H9 (cell line): ENCODE results near the gene LGALS8. TPM values are rescaled to one million over a fixed set of nuclear protein-coding genes. Genes with fewer than 3 reads are reported as not detected.

Experiments used
- DNase-seq: peaks from one replicate; pipeline ENCODE4 v3.0.0-alpha.2; 2017
- H2AFZ ChIP-seq: one replicate; pipeline ENCODE4 v1.6.1; 2013; ENCODE audit warnings: mild to moderate bottlenecking, low read length, control low read depth, moderate library complexity
- H2AK5ac ChIP-seq: 2 replicates; pipeline ENCODE4 v1.6.1; 2013; ENCODE audit warnings: low read length, control low read depth, mixed read lengths; ENCODE audit not compliant: insufficient read length
- H2BK120ac ChIP-seq: one replicate; pipeline ENCODE4 v1.6.1; 2013; ENCODE audit warnings: low read depth, mild to moderate bottlenecking, low read length, control low read depth, inconsistent platforms; ENCODE audit not compliant: poor library complexity, severe bottlenecking
- H2BK12ac ChIP-seq: 2 replicates; pipeline ENCODE4 v1.6.1; 2013; ENCODE audit warnings: low read length, control low read depth, mixed read lengths, low read depth; ENCODE audit not compliant: insufficient read length
- H2BK15ac ChIP-seq: 2 replicates; pipeline ENCODE4 v1.6.1; 2013; ENCODE audit warnings: low read depth, low read length, control low read depth
- H2BK20ac ChIP-seq: one replicate; pipeline ENCODE4 v1.6.1; 2013; ENCODE audit warnings: low read depth, mild to moderate bottlenecking, low read length, control low read depth, inconsistent platforms; ENCODE audit not compliant: poor library complexity, severe bottlenecking
- H2BK5ac ChIP-seq: 2 replicates; pipeline ENCODE4 v1.6.1; 2013; ENCODE audit warnings: low read length, control low read depth, mixed read lengths; ENCODE audit not compliant: insufficient read length
- H3K14ac ChIP-seq: 2 replicates; pipeline ENCODE4 v1.6.1; 2013; ENCODE audit warnings: low read length, control low read depth; ENCODE audit not compliant: insufficient read depth
- H3K18ac ChIP-seq: 2 replicates; pipeline ENCODE4 v1.6.1; 2013; ENCODE audit warnings: low read depth, mild to moderate bottlenecking, mixed read lengths, low read length, control low read depth; ENCODE audit not compliant: insufficient read length
- H3K23ac ChIP-seq: 2 replicates; pipeline ENCODE4 v1.6.1; 2013; ENCODE audit warnings: low read length, control low read depth, mixed read lengths, low read depth; ENCODE audit not compliant: insufficient read length
- H3K23me2 ChIP-seq: 2 replicates; pipeline ENCODE4 v1.6.1; 2013; ENCODE audit warnings: low read depth, mild to moderate bottlenecking, mixed read lengths, low read length, control low read depth; ENCODE audit not compliant: insufficient read length, poor library complexity, severe bottlenecking
- H3K27ac ChIP-seq: 2 replicates; pipeline ENCODE4 v1.5.1; 2013; ENCODE audit warnings: low read length, control low read depth, mixed read lengths, low read depth; ENCODE audit not compliant: insufficient read length
- H3K27me3 ChIP-seq: 2 replicates; pipeline ENCODE4 v1.6.1; 2013; ENCODE audit warnings: low read length, control low read depth, inconsistent platforms; ENCODE audit not compliant: insufficient read depth
- H3K4ac ChIP-seq: 2 replicates; pipeline ENCODE4 v1.6.1; 2013; ENCODE audit warnings: low read depth, mild to moderate bottlenecking, control low read depth, inconsistent platforms, low read length, moderate library complexity
- H3K4me1 ChIP-seq: 2 replicates; pipeline ENCODE4 v1.6.1; 2013; ENCODE audit warnings: low read length, control low read depth, inconsistent platforms; ENCODE audit not compliant: insufficient read depth
- H3K4me2 ChIP-seq: 2 replicates; pipeline ENCODE4 v1.6.1; 2013; ENCODE audit warnings: low read length, control low read depth, mixed read lengths; ENCODE audit not compliant: insufficient read length, insufficient read depth
- H3K56ac ChIP-seq: 2 replicates; pipeline ENCODE4 v1.6.1; 2013; ENCODE audit warnings: low read depth, mild to moderate bottlenecking, mixed read lengths, low read length, control low read depth; ENCODE audit not compliant: insufficient read length
- H3K79me1 ChIP-seq: 2 replicates; pipeline ENCODE4 v1.6.1; 2013; ENCODE audit warnings: low read depth, mild to moderate bottlenecking, moderate library complexity, low read length, control low read depth, inconsistent platforms; ENCODE audit not compliant: insufficient read depth, poor library complexity, severe bottlenecking
- H3K79me2 ChIP-seq: 2 replicates; pipeline ENCODE4 v1.6.1; 2013; ENCODE audit warnings: low read length, control low read depth, inconsistent platforms; ENCODE audit not compliant: insufficient read depth
- H3K9ac ChIP-seq: 2 replicates; pipeline ENCODE4 v1.6.1; 2013; ENCODE audit warnings: low read length, control low read depth, mixed read lengths; ENCODE audit not compliant: insufficient read length; ENCODE audit errors: extremely low read depth
- H3K9me3 ChIP-seq: one replicate; pipeline ENCODE4 v1.6.1; 2013; ENCODE audit warnings: low read depth, low read length, inconsistent platforms; ENCODE audit not compliant: control insufficient read depth
- H3T11ph ChIP-seq: one replicate; pipeline ENCODE4 v1.6.1; 2013; ENCODE audit warnings: mild to moderate bottlenecking, low read length, control low read depth, inconsistent platforms
- H4K20me1 ChIP-seq: one replicate; pipeline ENCODE4 v1.6.1; 2013; ENCODE audit not compliant: control insufficient read depth, insufficient read length, insufficient read depth
- H4K5ac ChIP-seq: 2 replicates; pipeline ENCODE4 v1.6.1; 2013; ENCODE audit warnings: low read depth, mild to moderate bottlenecking, mixed read lengths, low read length, control low read depth; ENCODE audit not compliant: insufficient read length
- H4K8ac ChIP-seq: replicated peaks from 2 replicates; pipeline ENCODE4 v1.6.1; 2013; ENCODE audit warnings: low read length, control low read depth, mixed read lengths, low read depth; ENCODE audit not compliant: insufficient read length
- H4K91ac ChIP-seq: 2 replicates; pipeline ENCODE4 v1.6.1; 2013; ENCODE audit warnings: low read depth, mild to moderate bottlenecking, moderate library complexity, mixed read lengths, low read length, control low read depth; ENCODE audit not compliant: insufficient read length
- H3K27ac Mint-ChIP-seq, 3 experiments: 2 replicates in 2 of 3; 3 replicates in 1 of 3; pipeline ENCODE4 v1.8.0; 2020 to 2021; ENCODE audit warnings: mixed read lengths in 3 of 3, mild to moderate bottlenecking in 1 of 3, moderate library complexity in 1 of 3
- H3K27me3 Mint-ChIP-seq: 2 replicates; pipeline ENCODE4 v1.8.0; 2021; ENCODE audit warnings: low read depth, mild to moderate bottlenecking, moderate library complexity, mixed read lengths
- H3K36me3 Mint-ChIP-seq, 3 experiments: 2 replicates in 2 of 3; 3 replicates in 1 of 3; pipeline ENCODE4 v1.8.0; 2020 to 2021; ENCODE audit warnings: low read depth in 3 of 3, mixed read lengths in 3 of 3; ENCODE audit not compliant: insufficient read depth in 1 of 3
- H3K4me1 Mint-ChIP-seq, 2 experiments: 2 replicates each; pipeline ENCODE4 v1.8.0; 2020; ENCODE audit warnings: mixed read lengths in 2 of 2
- H3K4me3 Mint-ChIP-seq, 2 experiments: 2 replicates in 1 of 2; 3 replicates in 1 of 2; pipeline ENCODE4 v1.8.0; 2020 to 2021; ENCODE audit warnings: mild to moderate bottlenecking in 2 of 2, mixed read lengths in 2 of 2, moderate library complexity in 1 of 2
- H3K9me3 Mint-ChIP-seq, 2 experiments: 2 replicates in 1 of 2; 3 replicates in 1 of 2; pipeline ENCODE4 v1.8.0; 2020; ENCODE audit warnings: mild to moderate bottlenecking in 2 of 2, mixed read lengths in 2 of 2, moderate library complexity in 1 of 2
- CTCF ChIP-seq: fragments of 200-600 bp; sonication (generic); conservative IDR thresholded peaks from 3 replicates; pipeline ENCODE4 v1.8.0; 2021; ENCODE audit warnings: antibody characterized with exemption, mild to moderate bottlenecking
- WGBS: extraction: QIAGEN DNeasy Blood & Tissue Kit; methylation state at CpG from one replicate; pipeline ENCODE4 v1.1.7; 2013; ENCODE audit warnings: missing lambda C conversion rate, low lambda C conversion rate, mixed read lengths; ENCODE audit not compliant: insufficient read length; ENCODE audit errors: extremely low coverage; 5-methylcytosine and 5-hydroxymethylcytosine counted together
- long read RNA-seq: library from polyadenylated mRNA; unstranded; transcript quantifications from one replicate; pipeline ENCODE4 v2.0.0, GENCODE V29; 2020
- total RNA-seq: library from RNA; stranded (reverse); gene quantifications from 2 replicates; pipeline ENCODE4 v1.2.1, GENCODE V29; 2021

Gene LGALS8
- 14.2 and 15.3 TPM in 2 replicates for total RNA-seq
- long read RNA-seq, full-length matches to known transcripts, result 59 of 86 reads
- long read RNA-seq, partial matches to known transcripts, result 20 of 86 reads
- long read RNA-seq, other reads (novel, unspliced or antisense), result 7 of 86 reads

GRCh38 chr1:236523704-236524141, at the start of gene LGALS8:
Gene LGALS8, plus strand, starts transcription at chr1:236523982. Its CDS starts 2,089 bp downstream, at chr1:236526071.
- H2AK5ac ChIP-seq, result no peak within 1 kb of the TSS
- no peak within 1 kb of the TSS for H4K91ac ChIP-seq
- no peaks in the 10 kb centered on the region for H3K9me3 ChIP-seq
- H3K4me3 Mint-ChIP-seq, result peak within 1 kb of the TSS; percentile 83 to 86
- H3K4me2 ChIP-seq, result peak within 1 kb of the TSS; percentile 84
- H3K79me2 ChIP-seq, result no peaks in the 10 kb centered on the region
- H3K27ac ChIP-seq, result no peak within 1 kb of the TSS
- no peak within 1 kb of the TSS for H4K8ac ChIP-seq
- H2AFZ ChIP-seq, result peak within 1 kb of the TSS; percentile 35
- no peak within 1 kb of the TSS for H3T11ph ChIP-seq
- no peak within 1 kb of the TSS for H2BK120ac ChIP-seq
- WGBS, result no CpG with 5 or more reads among the region's 35 CpGs
- H4K5ac ChIP-seq, result no peak within 1 kb of the TSS
- no peak for TF ChIP-seq CTCF
- DNase-seq, result peak; percentile 67
- no peaks in the 10 kb centered on the region for H3K27me3 ChIP-seq
- peaks cover 5 to 6% of the 10 kb centered on the region in 2 experiments for H3K4me1 Mint-ChIP-seq
- H3K4me1 ChIP-seq, result no peaks in the 10 kb centered on the region
- H3K4ac ChIP-seq, result no peak within 1 kb of the TSS
- no peaks in the 10 kb centered on the region for H3K9me3 Mint-ChIP-seq
- H3K14ac ChIP-seq, result peak within 1 kb of the TSS; percentile 74
- peak within 1 kb of the TSS; percentile 51 for H3K18ac ChIP-seq
- H3K79me1 ChIP-seq, result no peaks in the 10 kb centered on the region
- H3K23ac ChIP-seq, result no peak within 1 kb of the TSS
- H2BK15ac ChIP-seq, result no peak within 1 kb of the TSS
- H3K56ac ChIP-seq, result no peak within 1 kb of the TSS
- 0 out of 7 replicates have a peak, but pooled peaks cover 0 to 2% (median 0%) of the 10 kb centered on the region in 3 experiments for H3K36me3 Mint-ChIP-seq
- H3K27ac Mint-ChIP-seq, result peak within 1 kb of the TSS in 1 of 3 experiments; percentile 90; a peak in 2 of 7 replicates
- no peak within 1 kb of the TSS for H2BK12ac ChIP-seq
- H2BK5ac ChIP-seq, result no peak within 1 kb of the TSS
- no peaks in the 10 kb centered on the region for H4K20me1 ChIP-seq
- H2BK20ac ChIP-seq, result no peak within 1 kb of the TSS
- H3K9ac ChIP-seq, result peak within 1 kb of the TSS; percentile 56
- peaks cover 13% of the 10 kb centered on the region for H3K23me2 ChIP-seq
- peaks cover 18% of the 10 kb centered on the region for H3K27me3 Mint-ChIP-seq
